HCT116 (cell line): ENCODE measurements around the gene GPX8. TPM values are rescaled to one million over a fixed set of nuclear protein-coding genes. Genes with fewer than 3 reads are reported as not detected.

Experiments used
- ATAC-seq: fragments of 200-7000 bp; cut with Tn5 transposase; 2 replicates; pipeline ENCODE4 v1.9.1; 2020; ENCODE audit warnings: mild to moderate bottlenecking, moderate library complexity
- BruUV-seq: library from RNA; stranded (reverse); fragments of 400-500 nt; replicated peaks from 2 replicates; lab custom pipeline; 2021; lab: Mats Ljungman, UMichigan
- CTCF ChIA-PET: fragments of 300-600 bp; sonication (Branson Sonifier 250); formaldehyde crosslinking; loops from one replicate; lab custom pipeline; 2021; ENCODE audit warnings: antibody characterized with exemption; lab: Charles Lee
- POLR2A ChIA-PET: fragments of 300-600, 350-600 bp; sonication (Branson Sonifier 250); formaldehyde crosslinking; loops from one replicate; lab custom pipeline; 2021; ENCODE audit warnings: antibody characterized with exemption; lab: Charles Lee
- RAD21 ChIA-PET, 2 experiments: fragments of 300-600 bp; sonication (Branson Sonifier 250); formaldehyde crosslinking; loops; one replicate each; lab custom pipeline; 2023; ENCODE audit warnings: low total read pairs in 2 of 2; ENCODE audit not compliant: uncharacterized antibody in 2 of 2, unreplicated experiment in 2 of 2, low non-redundant PET in 1 of 2; lab: Charles Lee
- DNase-seq: peaks from one replicate; pipeline ENCODE4 v3.0.0-alpha.2; 2010; ENCODE audit warnings: low read depth, low spot score
- H2AFZ ChIP-seq: fragments of 200-600 bp; shearing (Covaris generic), sonication (generic); 2 replicates; pipeline ENCODE4 v1.6.1; 2017; ENCODE audit warnings: low read depth, mixed run types, mixed read lengths, antibody characterized with exemption, low read length; ENCODE audit not compliant: poor library complexity, severe bottlenecking
- H3K27ac ChIP-seq: 2 replicates; pipeline ENCODE4 v1.5.1; 2012; ENCODE audit warnings: low read depth, low read length
- H3K27me3 ChIP-seq: fragments of 200-600 bp; sonication (generic); 2 replicates; pipeline ENCODE4 v1.6.1; 2016; ENCODE audit warnings: mixed run types, low read length, mixed read lengths; ENCODE audit not compliant: insufficient read depth
- H3K36me3 ChIP-seq, 2 experiments: fragments of 200-500 bp in 1 of 2; fragments of 200-600 bp in 1 of 2; sonication (Bioruptor generic) in 1 of 2; sonication (generic) in 1 of 2; 2 replicates each; pipeline versions ENCODE4 v1.5.1 to v1.6.1; 2014 to 2016; ENCODE audit warnings: low read length in 2 of 2, inconsistent platforms in 1 of 2, mixed read lengths in 1 of 2, mixed run types in 1 of 2; ENCODE audit not compliant: insufficient read depth in 2 of 2, control insufficient read depth in 1 of 2
- H3K4me1 ChIP-seq, 2 experiments: fragments of 200-600 bp in 1 of 2; sonication (generic) in 1 of 2; 2 replicates each; pipeline versions ENCODE4 v1.5.1 to v1.6.1; 2012 to 2017; ENCODE audit warnings: low read length in 2 of 2, inconsistent platforms in 1 of 2, mild to moderate bottlenecking in 1 of 2, mixed read lengths in 1 of 2, mixed run types in 1 of 2, moderate library complexity in 1 of 2; ENCODE audit not compliant: insufficient read depth in 2 of 2, control insufficient read depth in 1 of 2
- H3K4me2 ChIP-seq: fragments of 200-600 bp; sonication (generic); 2 replicates; pipeline ENCODE4 v1.6.1; 2017; ENCODE audit warnings: mixed run types, low read length, mixed read lengths
- H3K4me3 ChIP-seq, 2 experiments: fragments of 200-600 bp in 1 of 2; sonication (generic) in 1 of 2; replicated peaks in 1 of 2; 2 replicates each; pipeline ENCODE4 v1.5.1; 2011 to 2016; ENCODE audit warnings: low read length in 2 of 2, control low read depth in 1 of 2, low read depth in 1 of 2, mild to moderate bottlenecking in 1 of 2, mixed read lengths in 1 of 2, mixed run types in 1 of 2
- H3K79me2 ChIP-seq: fragments of 200-600 bp; sonication (generic); 2 replicates; pipeline ENCODE4 v1.6.1; 2017; ENCODE audit warnings: mild to moderate bottlenecking, mixed run types, low read length, moderate library complexity, mixed read lengths; ENCODE audit not compliant: insufficient read depth
- H3K9ac ChIP-seq: fragments of 200-600 bp; sonication (generic); 2 replicates; pipeline ENCODE4 v1.6.1; 2016; ENCODE audit warnings: low read length, mixed read lengths
- H3K9me2 ChIP-seq: fragments of 200-600 bp; sonication (generic), shearing (Covaris generic); 2 replicates; pipeline ENCODE4 v1.6.1; 2017; ENCODE audit warnings: mixed run types, mild to moderate bottlenecking, moderate library complexity; ENCODE audit not compliant: insufficient read depth
- H3K9me3 ChIP-seq, 2 experiments: fragments of 200-500 bp in 1 of 2; fragments of 200-600 bp in 1 of 2; sonication (Bioruptor generic) in 1 of 2; sonication (generic) in 1 of 2; 2 replicates each; pipeline ENCODE4 v1.6.1; 2014 to 2017; ENCODE audit warnings: low read length in 2 of 2, mixed read lengths in 2 of 2, inconsistent platforms in 1 of 2, low read depth in 1 of 2, mild to moderate bottlenecking in 1 of 2, mixed run types in 1 of 2, moderate library complexity in 1 of 2; ENCODE audit not compliant: control insufficient read depth in 1 of 2, insufficient read depth in 1 of 2
- H4K20me1 ChIP-seq: fragments of 200-600 bp; sonication (generic), shearing (Covaris generic); 2 replicates; pipeline ENCODE4 v1.6.1; 2017; ENCODE audit warnings: mixed run types, mild to moderate bottlenecking, moderate library complexity; ENCODE audit not compliant: insufficient read depth
- CEBPB ChIP-seq: IDR thresholded peaks from 2 replicates; pipeline ENCODE4 v1.6.1; 2012; ENCODE audit warnings: low read depth
- EGR1 ChIP-seq: IDR thresholded peaks from 2 replicates; pipeline ENCODE4 v1.6.1; 2012; ENCODE audit warnings: low read depth
- ELF1 ChIP-seq: IDR thresholded peaks from 2 replicates; pipeline ENCODE4 v1.6.1; 2012; ENCODE audit warnings: low read depth, borderline replicate concordance
- EZH2phosphoT487 ChIP-seq: fragments of 200-600 bp; IDR thresholded peaks from 2 replicates; pipeline ENCODE4 v1.6.1; 2018; ENCODE audit warnings: antibody characterized with exemption, borderline replicate concordance
- JUND ChIP-seq: IDR thresholded peaks from 2 replicates; pipeline ENCODE4 v1.6.1; 2012
- POLR2A ChIP-seq: IDR thresholded peaks from 2 replicates; pipeline ENCODE4 v1.7.0; 2011; ENCODE audit warnings: borderline replicate concordance; ENCODE audit not compliant: insufficient read depth, insufficient read length; ENCODE audit errors: extremely low read depth
- POLR2AphosphoS5 ChIP-seq: IDR thresholded peaks from 2 replicates; pipeline ENCODE4 v1.6.1; 2011; ENCODE audit warnings: mild to moderate bottlenecking, low read depth, low read length, moderate library complexity
- RAD21 ChIP-seq: IDR thresholded peaks from 2 replicates; pipeline ENCODE4 v1.6.1; 2012; ENCODE audit warnings: low read depth, mild to moderate bottlenecking
- SIN3A ChIP-seq: IDR thresholded peaks from 2 replicates; pipeline ENCODE4 v1.6.1; 2012; ENCODE audit warnings: low read depth
- SP1 ChIP-seq: IDR thresholded peaks from 2 replicates; pipeline ENCODE4 v1.6.1; 2012; ENCODE audit warnings: low read depth
- SRF ChIP-seq: IDR thresholded peaks from 2 replicates; pipeline ENCODE4 v1.6.1; 2012; ENCODE audit warnings: low read depth
- TCF7L2 ChIP-seq: IDR thresholded peaks from 2 replicates; pipeline ENCODE4 v1.7.0; 2011; ENCODE audit warnings: borderline replicate concordance, inconsistent platforms; ENCODE audit not compliant: insufficient read depth, insufficient read length; ENCODE audit errors: extremely low read depth
- ZFX ChIP-seq: fragments of 450-650 bp; IDR thresholded peaks from 2 replicates; pipeline ENCODE4 v1.6.1; 2017
- intact Hi-C: fragments of 100-400 bp; cut with micrococcal nuclease; formaldehyde crosslinking; loops from 2 replicates; pipeline ENCODE4 v1.10.0; 2022
- total RNA-seq: library from RNA; stranded (reverse); gene quantifications from one replicate; pipeline ENCODE4 v1.2.1, GENCODE V29; 2021; ENCODE audit not compliant: unreplicated experiment
- TF ChIP-seq, protein P1 (sequence below): IDR thresholded peaks from 2 replicates; pipeline ENCODE4 v1.6.1; 2011; ENCODE audit warnings: mild to moderate bottlenecking, low read length, moderate library complexity; ENCODE audit not compliant: insufficient replicate concordance; ENCODE audit errors: extremely low read depth
- TF ChIP-seq, protein P2 (sequence below): IDR thresholded peaks from 2 replicates; pipeline ENCODE4 v1.6.1; 2012
- TF ChIP-seq, protein P3 (sequence below), 3 experiments: fragments of 200-600 bp in 1 of 3; sonication (generic) in 1 of 3; IDR thresholded peaks in 2 of 3; conservative IDR thresholded peaks in 1 of 3; 2 replicates each; pipeline ENCODE4 v1.5.1; 2012 to 2017; ENCODE audit warnings: low read depth in 2 of 3, low read length in 2 of 3, antibody characterized with exemption in 1 of 3, borderline replicate concordance in 1 of 3, control low read depth in 1 of 3, mild to moderate bottlenecking in 1 of 3, mixed read lengths in 1 of 3, mixed run types in 1 of 3, moderate library complexity in 1 of 3; ENCODE audit not compliant: insufficient read depth in 1 of 3

GPX8 gene
- total RNA-seq, 1 experiment from 2014 or later = 36.5 TPM

DNA sequence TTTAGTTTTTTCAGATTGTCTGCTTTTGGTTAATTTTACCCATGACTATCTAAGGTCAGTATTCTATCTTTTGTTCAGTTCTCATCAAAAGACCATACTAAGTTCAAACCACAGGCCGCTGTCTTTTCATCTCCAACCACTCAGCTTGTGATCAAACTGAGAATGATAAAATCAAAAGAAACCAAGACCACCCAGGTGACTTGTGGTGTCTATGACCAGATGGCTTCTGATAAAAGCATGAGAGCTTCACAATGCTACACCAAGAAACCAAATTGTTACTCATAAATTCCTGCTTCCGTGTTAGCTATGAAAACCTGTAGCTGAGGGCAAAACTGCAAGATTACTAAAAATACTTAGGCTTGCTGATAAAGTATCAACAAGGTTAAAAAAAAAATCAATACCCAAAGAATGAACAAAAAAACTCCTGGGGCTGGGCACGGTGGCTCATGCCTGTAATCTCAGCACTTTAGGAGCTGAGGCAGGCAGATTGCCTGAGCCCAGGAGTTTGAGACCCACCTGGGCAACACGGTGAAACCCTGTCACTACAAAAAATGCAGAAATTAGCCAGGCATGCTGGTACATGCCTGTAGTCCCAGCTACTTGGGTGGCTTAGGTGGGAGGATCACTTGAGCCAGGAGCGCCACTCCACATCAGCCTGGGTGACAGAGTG lies 25.8 kb upstream of the GPX8 start (continued):
- TF ChIP-seq, protein P1, sequence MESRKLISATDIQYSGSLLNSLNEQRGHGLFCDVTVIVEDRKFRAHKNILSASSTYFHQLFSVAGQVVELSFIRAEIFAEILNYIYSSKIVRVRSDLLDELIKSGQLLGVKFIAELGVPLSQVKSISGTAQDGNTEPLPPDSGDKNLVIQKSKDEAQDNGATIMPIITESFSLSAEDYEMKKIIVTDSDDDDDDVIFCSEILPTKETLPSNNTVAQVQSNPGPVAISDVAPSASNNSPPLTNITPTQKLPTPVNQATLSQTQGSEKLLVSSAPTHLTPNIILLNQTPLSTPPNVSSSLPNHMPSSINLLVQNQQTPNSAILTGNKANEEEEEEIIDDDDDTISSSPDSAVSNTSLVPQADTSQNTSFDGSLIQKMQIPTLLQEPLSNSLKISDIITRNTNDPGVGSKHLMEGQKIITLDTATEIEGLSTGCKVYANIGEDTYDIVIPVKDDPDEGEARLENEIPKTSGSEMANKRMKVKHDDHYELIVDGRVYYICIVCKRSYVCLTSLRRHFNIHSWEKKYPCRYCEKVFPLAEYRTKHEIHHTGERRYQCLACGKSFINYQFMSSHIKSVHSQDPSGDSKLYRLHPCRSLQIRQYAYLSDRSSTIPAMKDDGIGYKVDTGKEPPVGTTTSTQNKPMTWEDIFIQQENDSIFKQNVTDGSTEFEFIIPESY = no peak
- TF ChIP-seq, protein P2, sequence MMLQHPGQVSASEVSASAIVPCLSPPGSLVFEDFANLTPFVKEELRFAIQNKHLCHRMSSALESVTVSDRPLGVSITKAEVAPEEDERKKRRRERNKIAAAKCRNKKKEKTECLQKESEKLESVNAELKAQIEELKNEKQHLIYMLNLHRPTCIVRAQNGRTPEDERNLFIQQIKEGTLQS = no peak
- TF ChIP-seq EGR1 = no peak
- no peak for TF ChIP-seq EZH2phosphoT487
- no peak for TF ChIP-seq ZFX
- TF ChIP-seq POLR2AphosphoS5 = no peak

DNA sequence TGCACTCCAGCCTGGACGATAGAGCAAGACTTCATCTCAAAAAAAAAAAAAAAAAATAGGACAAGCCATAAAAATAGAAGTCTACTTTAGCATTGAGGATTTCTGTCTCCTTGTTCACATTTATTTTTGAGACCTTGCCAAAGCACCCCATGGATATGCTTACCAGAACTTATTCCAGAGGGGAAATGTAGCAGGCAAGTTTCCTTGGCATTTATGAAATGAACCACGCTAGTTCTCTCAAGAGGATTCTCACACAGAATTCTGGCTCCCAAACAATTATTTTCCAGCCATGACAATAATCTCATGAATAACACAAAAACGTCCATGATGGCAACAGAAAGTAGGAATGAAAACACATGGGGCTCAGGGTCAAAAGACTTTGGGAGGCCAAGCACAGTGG lies 23.4 kb upstream of the GPX8 start:
- no peaks in the 10 kb centered on the region for H3K9me2 ChIP-seq
- H3K4me3 ChIP-seq = no peak overlapping the region
- intact Hi-C loops = no loop called here
- DNase-seq (no peak), ATAC-seq (no peak)
- H3K9ac ChIP-seq = no peak overlapping the region
- no peaks in the 10 kb centered on the region for H3K36me3 ChIP-seq
- POLR2A ChIA-PET = no interaction called here
- no TSS peak for BruUV-seq
- H3K4me1 ChIP-seq = no peaks in the 10 kb centered on the region
- RAD21 ChIA-PET = no interaction called here
- no peaks in the 10 kb centered on the region for H4K20me1 ChIP-seq
- no peak overlapping the region for H3K27ac ChIP-seq
- H3K4me2 ChIP-seq = no peak overlapping the region
- CTCF ChIA-PET = no interaction called here
- no peaks in the 10 kb centered on the region for H3K9me3 ChIP-seq
- peaks cover 11% of the 10 kb centered on the region; the same call in 1 of the 2 replicates for H3K27me3 ChIP-seq
- H3K79me2 ChIP-seq = no peaks in the 10 kb centered on the region
- H2AFZ ChIP-seq = no peak overlapping the region
- TF ChIP-seq, protein P1 = no peak
- no peak for TF ChIP-seq TCF7L2
- no peak for TF ChIP-seq EGR1
- TF ChIP-seq, protein P3, sequence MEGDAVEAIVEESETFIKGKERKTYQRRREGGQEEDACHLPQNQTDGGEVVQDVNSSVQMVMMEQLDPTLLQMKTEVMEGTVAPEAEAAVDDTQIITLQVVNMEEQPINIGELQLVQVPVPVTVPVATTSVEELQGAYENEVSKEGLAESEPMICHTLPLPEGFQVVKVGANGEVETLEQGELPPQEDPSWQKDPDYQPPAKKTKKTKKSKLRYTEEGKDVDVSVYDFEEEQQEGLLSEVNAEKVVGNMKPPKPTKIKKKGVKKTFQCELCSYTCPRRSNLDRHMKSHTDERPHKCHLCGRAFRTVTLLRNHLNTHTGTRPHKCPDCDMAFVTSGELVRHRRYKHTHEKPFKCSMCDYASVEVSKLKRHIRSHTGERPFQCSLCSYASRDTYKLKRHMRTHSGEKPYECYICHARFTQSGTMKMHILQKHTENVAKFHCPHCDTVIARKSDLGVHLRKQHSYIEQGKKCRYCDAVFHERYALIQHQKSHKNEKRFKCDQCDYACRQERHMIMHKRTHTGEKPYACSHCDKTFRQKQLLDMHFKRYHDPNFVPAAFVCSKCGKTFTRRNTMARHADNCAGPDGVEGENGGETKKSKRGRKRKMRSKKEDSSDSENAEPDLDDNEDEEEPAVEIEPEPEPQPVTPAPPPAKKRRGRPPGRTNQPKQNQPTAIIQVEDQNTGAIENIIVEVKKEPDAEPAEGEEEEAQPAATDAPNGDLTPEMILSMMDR (IDR thresholded peaks at IDR 0.05 in 2 of 3, conservative IDR thresholded peaks at IDR 0.05 in 1 of 3; ENCODE audit: borderline replicate concordance in 1 of 3, insufficient read depth in 1 of 3, low read depth in 2 of 3, low read length in 2 of 3) = no peak
- no peak for TF ChIP-seq ZFX
- TF ChIP-seq, protein P2 = no peak
- TF ChIP-seq SP1 = no peak
- no peak for TF ChIP-seq SIN3A
- TF ChIP-seq SRF = no peak
- no peak for TF ChIP-seq CEBPB
- no peak for TF ChIP-seq RAD21
- no peak for TF ChIP-seq EZH2phosphoT487
- TF ChIP-seq ELF1 = no peak
- no peak for TF ChIP-seq POLR2A
- TF ChIP-seq JUND = no peak
